Stomach (tissue), 4 donors: ENCODE results near the gene SLC26A2.

ENCODE experiments used
- EP300 ChIP-seq: sonication (generic); formaldehyde crosslinking; IDR thresholded peaks from one replicate; pipeline ENCODE4 v1.6.1; 2017; ENCODE audit warnings: antibody characterized with exemption
- POLR2A ChIP-seq, 4 donors: fragments of 450-650 bp; IDR thresholded peaks; one replicate each; pipeline ENCODE4 v1.6.1; 2016; ENCODE audit warnings: antibody characterized with exemption in 4 of 4, control low read depth in 2 of 4, mild to moderate bottlenecking in 1 of 4, moderate library complexity in 1 of 4
- POLR2AphosphoS5 ChIP-seq, 3 donors: sonication (generic); formaldehyde crosslinking; IDR thresholded peaks; one replicate each; pipeline ENCODE4 v1.6.1; 2016; ENCODE audit warnings: antibody characterized with exemption in 3 of 3
- TF ChIP-seq, protein P1 (sequence below), 7 experiments: fragments of 450-650 bp in 4 of 7; fragments of 200-600 bp in 3 of 7; sonication (generic) in 3 of 7; IDR thresholded peaks; one replicate each; pipeline ENCODE4 v1.5.1; 2016 to 2019; ENCODE audit warnings: antibody characterized with exemption in 7 of 7, control low read depth in 2 of 7, mild to moderate bottlenecking in 1 of 7

DNA sequence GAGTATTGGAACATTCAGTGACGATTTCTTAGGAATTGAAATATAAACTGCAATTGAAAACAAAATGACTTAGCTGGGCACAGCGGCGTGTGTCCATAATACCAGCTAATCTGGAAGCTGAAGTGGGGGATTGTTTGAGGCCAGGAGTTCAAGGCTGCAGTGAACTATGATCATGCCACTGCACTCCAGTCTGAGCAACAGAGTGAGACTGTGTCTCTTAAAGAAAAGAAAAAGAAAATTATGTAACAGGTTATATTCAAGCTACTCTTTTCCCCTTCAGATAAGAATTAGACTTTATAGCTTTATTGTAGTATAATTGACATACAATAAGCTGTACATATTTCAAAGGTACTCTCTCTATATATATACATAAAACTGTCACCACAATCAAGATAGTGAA, 6.4 kb downstream of the SLC26A2 start:
- TF ChIP-seq EP300 (no peak), POLR2AphosphoS5 (IDR thresholded peaks at IDR 0.05) (no peak), POLR2A (IDR thresholded peaks at IDR 0.05) (no peak)
- TF ChIP-seq, protein P1, sequence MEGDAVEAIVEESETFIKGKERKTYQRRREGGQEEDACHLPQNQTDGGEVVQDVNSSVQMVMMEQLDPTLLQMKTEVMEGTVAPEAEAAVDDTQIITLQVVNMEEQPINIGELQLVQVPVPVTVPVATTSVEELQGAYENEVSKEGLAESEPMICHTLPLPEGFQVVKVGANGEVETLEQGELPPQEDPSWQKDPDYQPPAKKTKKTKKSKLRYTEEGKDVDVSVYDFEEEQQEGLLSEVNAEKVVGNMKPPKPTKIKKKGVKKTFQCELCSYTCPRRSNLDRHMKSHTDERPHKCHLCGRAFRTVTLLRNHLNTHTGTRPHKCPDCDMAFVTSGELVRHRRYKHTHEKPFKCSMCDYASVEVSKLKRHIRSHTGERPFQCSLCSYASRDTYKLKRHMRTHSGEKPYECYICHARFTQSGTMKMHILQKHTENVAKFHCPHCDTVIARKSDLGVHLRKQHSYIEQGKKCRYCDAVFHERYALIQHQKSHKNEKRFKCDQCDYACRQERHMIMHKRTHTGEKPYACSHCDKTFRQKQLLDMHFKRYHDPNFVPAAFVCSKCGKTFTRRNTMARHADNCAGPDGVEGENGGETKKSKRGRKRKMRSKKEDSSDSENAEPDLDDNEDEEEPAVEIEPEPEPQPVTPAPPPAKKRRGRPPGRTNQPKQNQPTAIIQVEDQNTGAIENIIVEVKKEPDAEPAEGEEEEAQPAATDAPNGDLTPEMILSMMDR (IDR thresholded peaks at IDR 0.05): no peak
